ENCODE measurements around the gene CYTH4. TPM values are rescaled to one million over a fixed set of nuclear protein-coding genes. Genes with fewer than 3 reads are reported as not detected.

Gene CYTH4
- total RNA-seq, 2 donors from 2014 or later = not detected

GRCh38 chr22:37256075-37256726, 26.1 kb upstream of the CYTH4 start:
- Mint-ChIP-seq H3K36me3 (ENCODE audit: low read depth) (no peaks in the 10 kb centered on the region), H3K9me3 (no peaks in the 10 kb centered on the region), H3K4me3 (no peak overlapping the region), H3K4me1 (peaks cover 36% of the 10 kb centered on the region), H3K27me3 (ENCODE audit: insufficient read depth) (peaks cover 21% of the 10 kb centered on the region), H3K27ac (no peak overlapping the region)
- DNase-seq = peak; percentile 48
- TF ChIP-seq CTCF (conservative IDR thresholded peaks at IDR 0.05) = no peak
- Histone ChIP-seq H3K9me3 (ENCODE audit: control insufficient read depth, low read length) (no peaks in the 10 kb centered on the region), H3K9ac (ENCODE audit: extremely low read depth, low read length, poor library complexity, severe bottlenecking) (no peak overlapping the region), H3K27ac (ENCODE audit: low read depth, low read length) (no peak overlapping the region), H3K36me3 (ENCODE audit: control insufficient read depth, insufficient read depth, low read length) (no peaks in the 10 kb centered on the region), H3K4me1 (ENCODE audit: control insufficient read depth, insufficient read depth, low read length) (peaks cover 13% of the 10 kb centered on the region), H3K4me3 (ENCODE audit: low read length) (no peak overlapping the region), H3K27me3 (ENCODE audit: control insufficient read depth, insufficient read depth, low read length, poor library complexity, severe bottlenecking) (peaks cover 10% of the 10 kb centered on the region)
- WGBS, 2 experiments (ENCODE audit: insufficient coverage in 1 of 2, insufficient read length in 1 of 2) = 78 to 87% methylated on average over 4 to 10 of the region's 10 CpGs

GRCh38 chr22:37258005-37258752, 24.1 kb upstream of the CYTH4 start:
- no peaks in the 10 kb centered on the region for H3K36me3 Mint-ChIP-seq (ENCODE audit: low read depth)

More at GRCh38 chr22:37258005-37258752, 24.1 kb upstream of the CYTH4 start:
- Mint-ChIP-seq H3K4me1 (peaks cover 34% of the 10 kb centered on the region), H3K27me3 (ENCODE audit: insufficient read depth) (peaks cover 35% of the 10 kb centered on the region), H3K4me3 (no peak overlapping the region), H3K9me3 (peaks cover under 1% of the 10 kb centered on the region), H3K27ac (no peak overlapping the region)
- peak; percentile 68 for DNase-seq
- no peak overlapping the region for H3K4me3 ChIP-seq (ENCODE audit: low read length)
- H3K36me3 ChIP-seq (ENCODE audit: control insufficient read depth, insufficient read depth, low read length) = no peaks in the 10 kb centered on the region
- H3K9ac ChIP-seq (ENCODE audit: extremely low read depth, low read length, poor library complexity, severe bottlenecking) = no peak overlapping the region
- H3K4me1 ChIP-seq (ENCODE audit: control insufficient read depth, insufficient read depth, low read length) = peaks cover 13% of the 10 kb centered on the region
- TF ChIP-seq CTCF (conservative IDR thresholded peaks at IDR 0.05) = peak; percentile 34
- no peak overlapping the region for H3K27ac ChIP-seq (ENCODE audit: low read depth, low read length)
- peaks cover 15% of the 10 kb centered on the region for H3K27me3 ChIP-seq (ENCODE audit: control insufficient read depth, insufficient read depth, low read length, poor library complexity, severe bottlenecking)
- WGBS, 2 experiments (ENCODE audit: insufficient coverage in 1 of 2, insufficient read length in 1 of 2) = 82 to 88% methylated on average over 8 to 9 of the region's 9 CpGs
- H3K9me3 ChIP-seq (ENCODE audit: control insufficient read depth, low read length) = no peaks in the 10 kb centered on the region
